HEK293T (cell line): ENCODE measurements around the gene EML6.

ENCODE experiments used
- ARNT ChIP-seq: fragments of 450-650 bp; IDR thresholded peaks from 2 replicates; pipeline ENCODE4 v1.6.1; 2017; ENCODE audit warnings: mild to moderate bottlenecking
- ELF4 ChIP-seq: fragments of 450-650 bp; IDR thresholded peaks from 2 replicates; pipeline ENCODE4 v1.6.1; 2017; ENCODE audit warnings: antibody characterized with exemption
- FOXA1 ChIP-seq: fragments of 450-650 bp; IDR thresholded peaks from 2 replicates; pipeline ENCODE4 v1.6.1; 2016; ENCODE audit warnings: mild to moderate bottlenecking
- FOXK2 ChIP-seq: fragments of 450-650 bp; IDR thresholded peaks from 2 replicates; pipeline ENCODE4 v1.6.1; 2016; ENCODE audit warnings: mild to moderate bottlenecking
- HDGF ChIP-seq: fragments of 450-650 bp; IDR thresholded peaks from 2 replicates; pipeline ENCODE4 v1.6.1; 2017; ENCODE audit warnings: antibody characterized with exemption, borderline replicate concordance
- LEF1 ChIP-seq: fragments of 450-650 bp; IDR thresholded peaks from 2 replicates; pipeline ENCODE4 v1.6.1; 2017; ENCODE audit warnings: mild to moderate bottlenecking, borderline replicate concordance
- NFRKB ChIP-seq: fragments of 450-650 bp; IDR thresholded peaks from 2 replicates; pipeline ENCODE4 v1.6.1; 2016; ENCODE audit warnings: mild to moderate bottlenecking, moderate library complexity
- PKNOX1 ChIP-seq: fragments of 450-650 bp; IDR thresholded peaks from 2 replicates; pipeline ENCODE4 v1.6.1; 2016
- SUZ12 ChIP-seq: fragments of 450-650 bp; IDR thresholded peaks from 2 replicates; pipeline ENCODE4 v1.6.1; 2016; ENCODE audit warnings: mild to moderate bottlenecking

GRCh38 chr2:54850171-54851122, 127.0 kb downstream of the EML6 start:
- TF ChIP-seq FOXK2 = no peak
- no peak for TF ChIP-seq SUZ12
- TF ChIP-seq PKNOX1 = no peak
- TF ChIP-seq NFRKB = no peak
- TF ChIP-seq LEF1 = no peak
- no peak for TF ChIP-seq HDGF
- TF ChIP-seq ARNT = no peak
- TF ChIP-seq ELF4 = no peak
- TF ChIP-seq FOXA1 = no peak
